Tongue (tissue), 2 donors: Measurements from ENCODE around the gene PIP4K2A. TPM values are rescaled to one million over a fixed set of nuclear protein-coding genes. Genes with fewer than 3 reads are reported as not detected.

Experiments
- DNase-seq: peaks from one replicate; pipeline ENCODE4 v3.0.0-alpha.2; 2015
- total RNA-seq: library from RNA; depleted of rRNA; stranded (reverse); fragments of >200 nt; gene quantifications from one replicate; pipeline ENCODE4 v1.2.3, GENCODE V29; 2014

PIP4K2A gene
- total RNA-seq, 1 donor from 2014 or later: 19.8 TPM

DNA sequence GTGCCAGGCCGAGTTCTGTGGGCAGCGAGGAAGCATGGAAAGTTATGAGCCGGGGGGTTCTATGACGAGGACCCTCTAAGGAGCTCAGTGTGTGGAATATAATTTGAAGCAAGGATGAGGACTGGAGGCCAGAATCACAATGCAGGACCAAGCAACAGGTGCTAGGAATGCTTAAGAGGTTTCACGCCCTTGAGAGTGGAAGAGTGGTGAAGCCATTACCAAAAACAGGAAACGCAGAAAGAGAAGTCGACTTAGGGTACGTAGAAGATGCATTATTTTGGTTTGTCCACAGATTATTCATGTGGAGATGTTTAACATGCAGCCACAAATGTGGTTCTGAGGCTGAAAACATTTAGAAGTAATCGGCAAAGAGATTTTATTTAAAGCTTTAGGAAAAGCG lies 78.7 kb downstream of the PIP4K2A start:
- DNase-seq: no peak

DNA sequence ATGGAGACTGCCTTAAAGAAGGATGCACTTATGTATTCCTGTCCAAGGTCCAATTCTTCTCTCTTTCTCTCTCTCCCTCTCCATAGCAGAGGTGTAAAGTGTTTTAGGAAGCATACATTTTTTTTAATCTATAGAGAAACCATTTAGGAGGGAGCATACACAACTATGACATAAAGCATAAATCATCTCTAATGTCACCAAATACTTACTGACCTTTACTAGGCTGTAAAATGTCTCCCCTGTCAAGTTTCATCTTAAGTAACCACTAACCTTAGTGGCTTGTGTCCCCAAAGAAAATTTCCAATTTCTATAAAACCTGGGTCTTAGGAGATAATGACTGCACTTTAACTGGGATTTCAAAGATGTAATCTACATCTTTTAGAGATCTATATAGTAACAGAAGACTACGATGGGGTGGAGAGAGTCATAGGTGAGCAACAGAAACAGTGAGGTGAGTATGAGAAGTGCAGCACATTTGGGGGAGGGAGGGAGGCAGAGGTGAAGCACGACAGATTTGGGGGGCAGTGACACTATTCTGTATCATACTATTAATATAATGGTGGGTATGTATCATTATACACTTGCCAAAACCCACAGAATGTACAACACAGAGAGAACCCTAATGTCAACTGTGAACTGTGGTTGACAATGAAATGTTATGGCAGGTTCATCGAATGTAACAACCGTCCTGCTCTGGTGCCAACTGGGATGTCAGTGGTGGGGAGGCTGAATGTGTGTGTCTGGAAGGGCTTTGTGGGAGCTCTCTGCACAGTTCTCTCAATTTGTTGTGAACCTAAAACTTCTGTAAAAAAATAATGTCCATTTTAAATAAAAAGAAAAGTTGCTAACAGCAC lies 79.5 kb downstream of the PIP4K2A start:
- DNase-seq: no peak

DNA sequence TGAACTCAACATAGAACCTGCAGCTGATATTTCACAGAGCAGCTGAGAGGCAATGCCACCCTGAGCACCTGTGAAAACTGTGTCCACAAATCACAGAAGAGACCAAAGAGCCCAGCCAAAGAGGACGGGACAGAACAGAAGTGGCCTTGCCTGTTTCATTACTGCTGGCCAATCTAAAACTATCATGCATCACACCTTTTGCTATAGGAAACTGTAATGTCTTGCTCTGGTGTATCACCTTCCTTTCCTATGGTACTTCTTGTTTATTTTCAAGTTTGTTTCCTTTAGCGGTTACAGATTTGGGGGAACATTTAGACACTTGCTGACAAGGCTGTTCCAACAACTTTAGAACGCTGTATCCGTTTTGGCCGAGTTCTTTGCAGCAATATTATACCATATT lies 80.3 kb downstream of the PIP4K2A start:
- no peak for DNase-seq

DNA sequence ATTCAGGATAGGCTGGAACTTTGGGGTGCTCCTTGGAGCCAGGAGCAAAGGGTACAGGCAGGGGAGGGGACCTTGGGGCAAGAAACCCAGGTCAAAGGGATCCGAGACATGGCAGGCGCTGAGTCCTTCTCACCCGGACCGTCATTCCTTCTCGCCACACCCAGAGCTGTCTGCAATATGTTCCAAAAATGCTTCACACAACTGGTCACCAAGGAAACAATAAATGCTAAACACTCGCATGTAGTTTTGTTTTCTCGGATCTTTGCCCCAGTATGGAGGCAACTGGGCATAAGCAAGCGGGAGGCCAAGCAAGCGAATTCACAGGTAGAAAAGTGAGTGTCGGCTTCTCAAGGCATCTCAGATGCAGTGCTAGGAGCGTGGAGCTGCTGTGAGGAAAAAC lies 80.8 kb downstream of the PIP4K2A start:
- no peak for DNase-seq

DNA sequence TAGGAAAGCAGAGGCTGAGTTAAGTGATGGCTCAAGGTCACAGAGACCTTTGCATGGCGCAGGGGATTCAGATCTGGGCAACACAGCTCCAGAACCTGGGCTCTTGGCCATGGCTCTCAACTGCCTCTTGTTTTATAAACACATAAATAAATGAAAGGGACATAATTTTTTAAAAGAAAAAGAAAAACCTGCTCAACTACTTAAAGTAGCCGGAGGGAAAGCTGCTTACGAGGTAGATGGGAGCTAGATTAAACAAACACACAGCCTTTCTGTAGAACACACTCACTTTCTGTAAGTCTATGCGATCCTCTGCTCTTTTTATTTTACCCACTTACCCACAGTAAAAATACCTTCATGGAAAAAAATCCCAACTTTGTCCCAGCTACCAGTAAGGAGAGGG lies 81.3 kb downstream of the PIP4K2A start:
- peak; percentile 44 for DNase-seq

DNA sequence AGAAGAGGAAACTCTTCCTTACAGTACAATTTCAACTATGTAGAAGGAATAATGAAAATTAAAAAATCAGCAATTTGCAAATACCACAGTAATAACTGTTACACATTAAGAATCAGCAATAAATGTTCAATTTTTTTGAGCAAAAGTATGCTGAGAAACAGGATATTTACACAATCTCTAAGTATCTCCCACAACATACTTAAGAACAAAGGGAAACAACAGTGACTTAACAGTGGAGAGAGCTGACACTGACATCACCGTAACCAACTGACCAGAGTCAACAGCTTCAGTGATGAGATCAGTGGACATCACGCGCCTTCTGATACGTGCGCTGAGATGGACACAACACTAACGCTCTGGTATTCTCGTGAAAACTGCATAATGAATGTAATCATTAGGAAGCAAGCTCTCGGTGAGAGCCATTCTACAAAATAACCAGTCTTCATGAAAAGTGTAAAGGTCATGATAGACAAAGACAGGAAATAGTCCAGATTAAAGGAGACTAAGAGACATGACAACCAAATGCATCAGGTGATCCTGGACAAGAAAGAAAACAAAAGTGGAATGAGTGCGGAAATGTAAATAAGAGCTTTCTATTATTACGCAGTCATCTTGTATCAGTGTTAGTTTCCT lies 82.6 kb downstream of the PIP4K2A start:
- no peak for DNase-seq

DNA sequence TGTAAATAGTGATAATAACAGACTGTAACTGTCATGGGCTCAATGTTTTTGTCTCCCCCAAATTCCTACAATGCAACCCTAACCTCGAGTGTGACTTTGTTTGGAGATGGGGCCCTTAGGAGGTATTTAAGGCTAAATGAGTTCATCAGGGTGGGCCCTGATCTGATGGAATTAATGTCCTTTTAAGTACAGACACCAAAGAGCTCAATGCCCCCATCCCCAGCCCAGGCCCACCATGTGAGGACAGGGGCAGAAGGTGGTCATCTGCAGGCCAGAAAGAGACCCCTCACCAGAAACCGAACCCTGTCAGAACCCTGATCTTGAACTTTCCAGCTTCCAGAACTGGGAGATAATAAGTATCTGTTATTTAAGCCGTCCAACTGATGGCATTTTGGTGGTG lies 83.2 kb downstream of the PIP4K2A start:
- no peak for DNase-seq

DNA sequence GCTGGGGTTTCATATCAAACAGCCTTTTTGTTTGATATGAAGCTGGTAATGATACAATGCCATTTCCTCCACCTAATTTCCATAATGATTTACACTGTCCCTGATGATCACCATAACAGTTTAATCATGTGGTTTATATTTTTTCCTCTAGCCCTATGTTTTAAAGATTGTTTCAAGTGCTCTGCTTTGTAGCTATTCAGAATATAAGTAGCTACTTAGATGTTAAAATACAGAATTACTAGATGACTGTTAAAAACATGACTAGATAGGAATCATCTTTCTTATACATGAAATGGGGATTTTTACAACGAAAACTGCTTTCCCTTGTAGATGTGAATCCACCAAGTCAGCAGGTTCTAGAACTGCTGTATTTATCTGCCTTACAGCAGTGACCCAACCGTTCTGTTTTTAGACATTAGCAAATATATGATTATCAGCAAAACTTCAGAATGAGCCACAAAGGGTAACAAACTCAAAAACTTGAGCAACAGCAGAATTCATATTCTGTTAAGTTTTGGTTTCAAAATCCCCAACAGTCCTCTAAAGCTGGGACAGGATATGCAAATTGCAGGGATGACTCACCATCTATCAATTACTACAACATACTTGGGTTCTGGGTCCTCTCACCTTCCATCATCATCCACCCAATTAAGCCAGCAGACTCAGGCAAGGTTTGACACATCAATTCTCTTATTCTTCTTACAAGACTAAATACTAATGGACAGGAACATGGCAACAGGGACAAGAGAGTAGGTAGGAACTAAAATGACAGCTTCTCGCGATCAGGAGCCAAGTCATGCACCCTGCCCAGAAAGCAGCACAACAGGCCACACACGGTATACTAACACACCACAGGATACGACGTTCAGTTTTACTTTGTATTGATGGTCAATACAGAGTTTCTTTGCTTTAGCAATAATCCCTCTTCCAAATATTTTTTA lies 83.9 kb downstream of the PIP4K2A start:
- no peak for DNase-seq

DNA sequence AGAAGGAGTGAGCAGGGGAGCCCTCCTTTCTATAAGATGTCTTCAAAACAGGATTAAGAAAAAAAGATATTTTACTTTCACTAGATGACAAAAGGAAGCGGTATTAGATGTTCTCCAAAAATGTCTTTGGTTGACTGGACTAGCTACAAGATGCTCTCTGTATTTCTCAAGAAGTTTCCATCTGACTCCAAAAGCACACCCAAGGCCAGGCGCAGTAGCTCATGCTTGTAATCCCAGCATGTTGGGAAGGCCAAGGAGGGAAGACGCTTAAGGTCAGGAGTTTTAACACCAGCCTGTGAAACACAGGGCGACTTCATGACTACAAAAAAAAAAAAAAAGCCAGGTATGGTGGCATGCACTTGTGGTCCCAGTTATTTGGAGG lies 84.5 kb downstream of the PIP4K2A start:
- no peak for DNase-seq

DNA sequence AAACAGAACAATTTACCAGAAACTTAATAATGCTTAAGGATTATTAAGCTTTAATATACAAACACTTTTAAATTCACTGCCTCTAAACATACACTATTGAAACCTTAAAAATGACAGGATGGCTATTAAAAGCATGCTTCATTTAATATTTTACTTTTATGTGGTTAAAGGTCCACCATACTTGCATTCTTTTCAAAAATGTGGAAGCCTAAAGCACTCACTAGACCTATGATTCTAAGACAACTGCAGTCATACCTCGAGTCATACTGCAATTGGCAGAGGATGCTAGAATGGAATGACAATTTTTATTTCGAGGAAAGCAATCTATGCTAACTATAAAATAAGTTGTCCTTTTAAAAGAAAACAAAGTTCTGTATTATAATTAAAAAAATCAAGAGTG lies 85.3 kb downstream of the PIP4K2A start:
- DNase-seq: no peak

DNA sequence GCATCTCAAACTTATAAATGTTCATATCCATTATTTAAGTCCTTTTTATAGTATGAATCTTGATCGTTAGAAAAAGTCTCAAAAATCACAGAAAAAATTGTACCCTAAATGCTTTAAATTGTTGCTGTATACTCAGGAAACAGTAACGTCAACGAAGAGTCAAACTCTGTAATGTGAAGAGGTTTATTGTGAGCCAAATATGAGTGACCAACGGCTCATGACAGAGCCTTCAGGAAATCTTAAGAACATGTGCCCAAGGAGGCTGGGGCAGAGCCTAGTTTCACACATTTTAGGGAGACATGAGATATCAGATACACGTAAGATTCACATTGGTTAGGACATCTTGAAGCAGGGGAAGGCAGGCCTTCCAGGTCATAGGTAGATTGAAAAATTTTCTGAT lies 86.1 kb downstream of the PIP4K2A start:
- DNase-seq: no peak

DNA sequence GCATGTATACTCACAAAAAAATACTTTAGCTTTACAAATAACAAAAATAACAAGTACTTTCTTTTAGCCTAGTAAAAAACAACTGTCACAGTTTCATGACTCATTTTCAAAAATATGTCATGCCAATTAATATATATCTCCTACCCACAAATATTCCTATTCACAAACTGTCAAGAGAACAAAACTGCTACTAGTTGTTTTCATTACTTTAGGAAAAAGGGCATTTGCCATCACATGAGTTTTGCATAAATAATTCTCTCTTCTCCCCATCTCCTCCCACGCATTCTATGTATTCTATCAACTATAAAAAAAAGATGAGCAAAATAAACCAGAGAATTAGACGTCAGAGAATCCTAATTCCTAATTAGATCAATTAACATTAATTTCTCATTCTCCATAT lies 87.6 kb downstream of the PIP4K2A start:
- no peak for DNase-seq

DNA sequence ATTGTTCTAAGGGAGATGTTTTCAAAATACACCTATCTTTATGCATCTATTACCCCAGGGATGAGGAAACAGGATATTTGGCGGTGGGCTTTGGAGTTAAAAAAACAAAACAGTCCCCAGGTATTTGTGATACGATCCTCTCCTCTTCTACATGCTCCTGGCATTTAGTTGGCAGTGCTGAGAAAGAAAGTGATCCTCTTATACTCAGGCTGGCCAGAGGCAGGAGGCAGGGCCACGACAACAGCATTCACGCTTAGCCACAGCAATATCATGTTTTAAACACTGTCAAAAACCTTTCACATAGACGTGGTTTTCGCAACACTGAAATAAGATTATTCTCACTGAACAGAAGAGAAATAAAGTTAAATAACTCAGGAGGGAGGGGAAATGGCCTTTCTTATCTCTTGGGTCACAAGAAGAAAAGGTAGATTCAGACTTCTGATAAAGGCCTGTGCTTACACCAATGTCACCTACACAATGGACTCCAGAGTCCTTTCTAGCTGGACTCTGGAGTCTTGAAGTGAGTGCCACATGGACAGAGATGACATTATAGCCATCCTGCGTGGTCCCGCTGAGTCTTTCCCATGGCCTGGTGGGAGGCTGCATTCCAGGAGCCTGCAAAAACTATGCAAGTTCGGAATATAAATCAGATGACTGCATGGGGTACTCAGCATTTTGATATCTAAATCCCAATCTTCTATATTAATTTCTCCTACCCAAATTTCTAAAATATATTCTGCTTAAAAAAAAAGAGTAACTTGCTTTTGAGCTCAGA lies 88.7 kb downstream of the PIP4K2A start:
- no peak for DNase-seq

DNA sequence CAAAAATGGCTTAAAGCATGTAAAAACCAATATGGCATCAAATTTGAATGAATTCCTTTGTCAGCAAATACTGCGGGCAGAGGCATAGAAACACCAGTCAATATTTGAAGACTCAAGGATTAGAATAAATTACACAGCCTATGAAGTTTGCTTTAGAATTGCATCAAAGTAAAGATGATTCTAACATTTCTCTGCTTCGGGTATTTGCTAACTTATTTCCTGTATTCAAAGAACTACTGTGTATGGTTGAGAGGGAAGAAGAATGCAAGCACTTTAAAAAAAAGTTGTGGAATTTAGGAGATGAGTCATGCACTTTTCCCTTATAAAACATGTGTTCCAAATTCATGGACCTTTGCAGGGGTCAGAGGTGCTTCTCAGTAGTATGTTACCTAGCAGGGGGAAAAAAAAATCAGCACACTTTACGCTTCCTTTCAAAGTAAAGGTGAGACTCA lies 90.1 kb downstream of the PIP4K2A start:
- peak; percentile 41 for DNase-seq

DNA sequence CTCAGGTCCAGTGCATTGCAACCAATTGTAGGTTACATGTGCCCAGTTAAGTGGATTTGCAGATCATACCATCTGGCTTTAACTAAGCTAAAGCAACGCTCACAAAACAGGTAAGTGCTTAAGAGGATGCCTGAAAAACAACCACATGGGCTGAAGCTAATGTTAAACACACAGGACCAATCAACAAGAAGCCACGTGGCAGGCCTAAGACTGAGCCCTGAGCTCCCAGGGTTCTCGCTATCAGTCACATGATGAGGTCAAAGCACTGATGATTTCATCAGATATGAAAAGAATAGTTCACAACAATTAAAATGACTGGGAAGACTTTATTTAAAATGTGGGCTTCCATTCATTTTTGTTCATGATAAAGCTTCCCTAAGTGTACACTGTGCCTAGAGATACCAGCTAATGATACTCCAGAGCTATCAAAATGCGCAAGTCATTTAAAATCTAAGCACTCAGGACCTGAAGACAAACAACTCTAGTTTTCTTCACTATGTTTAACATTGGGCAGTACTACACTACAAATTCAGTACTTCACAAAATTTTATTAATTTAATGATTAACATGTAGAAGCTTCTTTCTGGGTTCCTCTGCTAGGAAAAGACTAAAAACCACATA lies 90.6 kb downstream of the PIP4K2A start:
- DNase-seq: no peak

DNA sequence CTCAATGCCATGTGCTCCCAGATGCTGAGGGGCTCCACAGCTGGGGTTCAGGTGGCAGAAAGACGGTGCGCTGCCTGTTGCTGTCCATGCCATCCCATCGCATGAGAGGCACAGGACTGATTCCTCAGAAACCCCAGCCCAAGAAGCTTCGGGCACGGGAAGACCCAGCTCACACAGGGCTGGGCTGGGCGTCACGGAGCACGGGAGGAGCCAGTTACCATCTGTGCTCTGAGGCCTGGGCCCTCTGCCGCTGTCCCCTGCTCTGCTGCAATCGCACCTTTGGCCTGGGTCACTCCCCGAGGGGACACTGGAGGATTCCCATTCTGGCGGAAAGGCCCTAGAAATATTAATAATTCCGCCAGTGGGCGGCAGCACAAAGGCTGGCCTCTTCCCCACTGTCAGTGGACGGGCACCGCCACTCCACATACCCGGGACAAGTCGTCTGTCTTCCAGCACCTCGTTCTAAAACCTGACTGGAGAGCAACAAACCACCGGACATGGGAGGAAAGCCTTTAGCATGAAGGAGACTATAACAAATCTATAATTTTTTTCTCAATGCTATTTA lies 92.1 kb downstream of the PIP4K2A start:
- DNase-seq: no peak

DNA sequence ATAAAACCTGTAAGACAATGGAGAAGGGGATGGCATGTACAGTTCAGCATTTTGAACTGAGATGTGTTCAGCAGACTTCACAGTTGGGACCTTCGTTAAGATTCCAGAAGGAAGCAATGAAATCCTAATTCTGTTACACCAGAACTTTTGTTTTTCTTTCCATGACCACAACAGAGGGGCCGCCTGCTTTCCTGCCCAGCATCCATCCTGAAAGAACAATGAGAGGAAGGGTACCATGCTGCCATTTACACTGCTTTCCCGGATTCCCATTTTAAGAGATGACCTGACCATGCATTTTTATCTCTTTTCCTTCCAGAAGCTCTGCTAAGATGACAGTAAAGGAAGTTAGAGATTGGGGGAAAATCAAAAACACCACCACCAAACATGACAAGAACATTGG lies 92.7 kb downstream of the PIP4K2A start:
- no peak for DNase-seq

DNA sequence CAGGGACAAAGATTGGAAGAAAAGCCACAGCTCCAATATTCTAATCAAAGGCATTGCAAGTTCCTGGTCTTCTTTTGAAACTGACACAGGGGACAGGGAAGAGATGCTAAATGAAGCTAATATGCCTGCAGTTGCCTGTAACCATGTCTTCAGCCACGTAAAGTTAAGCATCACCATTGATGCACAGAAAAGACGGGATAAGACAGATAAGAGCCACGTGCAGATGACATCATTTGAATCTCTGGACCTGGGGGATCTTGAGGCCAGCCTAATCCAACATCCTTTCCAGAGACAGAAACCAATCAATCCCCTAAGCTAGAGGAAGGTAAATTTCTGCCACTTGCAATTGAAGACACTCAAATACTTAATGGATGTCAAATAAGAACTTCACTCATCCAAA lies 93.4 kb downstream of the PIP4K2A start:
- DNase-seq: no peak

DNA sequence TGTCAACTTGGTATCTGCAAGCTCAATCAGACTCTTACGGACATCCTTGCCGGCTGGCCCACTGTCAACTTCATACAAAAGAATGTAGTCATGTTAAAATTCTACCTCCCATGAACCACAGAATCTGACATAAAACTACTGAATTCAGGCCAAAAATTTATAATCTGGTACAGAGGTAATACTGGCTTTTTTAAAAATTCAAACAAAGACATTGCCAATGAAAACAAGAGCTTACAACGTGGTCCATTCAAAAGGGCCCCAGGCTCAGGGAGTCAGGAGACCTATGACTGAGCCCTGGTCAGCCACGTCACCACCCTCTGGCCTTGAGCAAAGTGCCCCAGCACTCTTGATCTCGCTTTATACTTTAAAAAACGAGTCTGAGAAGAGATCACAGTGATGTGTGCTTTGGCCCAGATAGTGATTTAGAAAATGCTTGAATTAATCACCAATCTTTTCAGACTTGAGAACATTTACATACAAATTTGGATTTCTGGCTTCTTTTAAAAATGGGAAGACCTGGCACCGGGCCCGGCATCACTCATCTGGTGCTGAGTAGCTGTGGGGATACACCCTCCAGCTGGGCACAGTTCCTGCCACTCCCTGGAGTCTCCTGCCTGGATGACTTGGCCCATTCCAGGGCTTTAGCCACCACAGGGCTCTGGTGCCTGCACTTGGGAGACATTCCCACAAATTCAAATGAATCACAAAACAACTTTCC lies 94.1 kb downstream of the PIP4K2A start:
- peak; percentile 83 for DNase-seq

DNA sequence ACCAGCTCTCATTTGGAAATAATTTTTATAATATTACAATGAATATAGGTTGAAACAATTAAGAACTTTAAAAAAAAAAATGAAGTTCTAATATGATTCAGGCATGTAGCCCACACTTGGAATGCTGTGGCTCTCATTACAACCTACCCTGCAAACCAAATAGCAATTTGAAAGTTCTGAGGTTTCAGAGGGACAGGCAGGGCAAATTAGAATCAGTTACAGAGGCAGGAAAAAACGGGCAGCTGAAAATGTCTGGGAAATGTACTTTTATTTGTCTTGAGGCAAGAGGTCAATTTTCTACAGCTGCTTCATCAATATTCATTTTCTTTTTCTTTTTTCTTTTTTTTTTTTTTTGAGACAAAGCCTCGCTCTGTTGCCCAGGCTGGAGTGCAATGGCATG lies 95.3 kb downstream of the PIP4K2A start:
- peak; percentile 27 for DNase-seq
